Stomach smooth muscle (tissue), 2 donors: ENCODE measurements around the gene SRCIN1.

Source experiments
- H3K27ac ChIP-seq: one replicate; pipeline ENCODE4 v1.7.0; 2013; ENCODE audit warnings: mild to moderate bottlenecking, low read length, inconsistent platforms
- H3K27me3 ChIP-seq, 2 donors: one replicate each; pipeline ENCODE4 v1.7.0; 2013; ENCODE audit warnings: low read length in 2 of 2; ENCODE audit not compliant: insufficient read depth in 2 of 2, control insufficient read depth in 1 of 2
- H3K36me3 ChIP-seq, 2 donors: one replicate each; pipeline ENCODE4 v1.7.0; 2013; ENCODE audit warnings: low read length in 2 of 2; ENCODE audit not compliant: control insufficient read depth in 2 of 2, insufficient read depth in 2 of 2
- H3K4me1 ChIP-seq: one replicate; pipeline ENCODE4 v1.7.0; 2013; ENCODE audit warnings: low read length; ENCODE audit not compliant: control insufficient read depth, insufficient read depth
- H3K4me3 ChIP-seq, 2 donors: one replicate each; pipeline ENCODE4 v1.7.0; 2013; ENCODE audit warnings: low read length in 2 of 2
- H3K9ac ChIP-seq, 2 donors: one replicate each; pipeline ENCODE4 v1.7.0; 2013; ENCODE audit warnings: low read length in 2 of 2, mild to moderate bottlenecking in 1 of 2
- H3K9me3 ChIP-seq, 2 donors: one replicate each; pipeline ENCODE4 v1.7.0; 2013; ENCODE audit warnings: low read length in 2 of 2; ENCODE audit not compliant: control insufficient read depth in 2 of 2
- donor health status: healthy.
- donor health status: Pancreatic carcinoma.

The SRCIN1 gene

GRCh38 chr17:38566666-38567031, 39.1 kb downstream of the SRCIN1 start:
- H3K9ac ChIP-seq: no peak overlapping the region
- peaks cover 5% of the 10 kb centered on the region for H3K4me1 ChIP-seq
- no peak overlapping the region for H3K4me3 ChIP-seq
- no peaks in the 10 kb centered on the region for H3K9me3 ChIP-seq
- H3K36me3 ChIP-seq: no peaks in the 10 kb centered on the region
- H3K27ac ChIP-seq: no peak overlapping the region
- peaks cover 56 to 84% of the 10 kb centered on the region in 2 donors for H3K27me3 ChIP-seq

GRCh38 chr17:38565853-38566665, 39.7 kb downstream of the SRCIN1 start:
- Histone ChIP-seq H3K9me3 (no peaks in the 10 kb centered on the region), H3K27ac (no peak overlapping the region), H3K4me3 (no peak overlapping the region), H3K27me3 (peaks cover 54 to 84% of the 10 kb centered on the region in 2 donors), H3K9ac (no peak overlapping the region), H3K36me3 (no peaks in the 10 kb centered on the region), H3K4me1 (peaks cover 5% of the 10 kb centered on the region)

- no peaks in the 10 kb centered on the region for H3K9me3 ChIP-seq
- peaks cover 64 to 91% of the 10 kb centered on the region in 2 donors for H3K27me3 ChIP-seq
- no peaks in the 10 kb centered on the region for H3K36me3 ChIP-seq
- H3K4me1 ChIP-seq: peaks cover 7% of the 10 kb centered on the region
- H3K27ac ChIP-seq: no peak overlapping the region
- no peak overlapping the region for H3K4me3 ChIP-seq
- no peak overlapping the region for H3K9ac ChIP-seq
Observed at GRCh38 chr17:38564869-38565268, 40.9 kb downstream of the SRCIN1 start.

- peaks cover 10% of the 10 kb centered on the region for H3K4me1 ChIP-seq
- H3K27me3 ChIP-seq: peaks cover 66 to 91% of the 10 kb centered on the region in 2 donors
- no peak overlapping the region for H3K9ac ChIP-seq
Observed at GRCh38 chr17:38564254-38564837, 41.4 kb downstream of the SRCIN1 start.

GRCh38 chr17:38563362-38564253, 42.1 kb downstream of the SRCIN1 start:
- Histone ChIP-seq H3K4me1 (peaks cover 17% of the 10 kb centered on the region), H3K9ac (no peak overlapping the region), H3K9me3 (no peaks in the 10 kb centered on the region), H3K4me3 (no peak overlapping the region), H3K36me3 (no peaks in the 10 kb centered on the region), H3K27me3 (peaks cover 72 to 91% of the 10 kb centered on the region in 2 donors), H3K27ac (no peak overlapping the region)

More at GRCh38 chr17:38564254-38564837, 41.4 kb downstream of the SRCIN1 start:
- Histone ChIP-seq H3K4me3 (no peak overlapping the region), H3K27ac (no peak overlapping the region), H3K9me3 (no peaks in the 10 kb centered on the region), H3K36me3 (no peaks in the 10 kb centered on the region)

GRCh38 chr17:38562903-38563302, 42.8 kb downstream of the SRCIN1 start:
- H3K9me3 ChIP-seq: no peaks in the 10 kb centered on the region
- H3K27me3 ChIP-seq: peaks cover 72 to 89% of the 10 kb centered on the region in 2 donors
- H3K4me1 ChIP-seq: peaks cover 24% of the 10 kb centered on the region
- H3K27ac ChIP-seq: no peak overlapping the region
- H3K9ac ChIP-seq: no peak overlapping the region
- no peak overlapping the region for H3K4me3 ChIP-seq
- no peaks in the 10 kb centered on the region for H3K36me3 ChIP-seq

- H3K9ac ChIP-seq: no peak overlapping the region
- no peaks in the 10 kb centered on the region for H3K9me3 ChIP-seq
- peaks cover 31% of the 10 kb centered on the region for H3K4me1 ChIP-seq
- H3K36me3 ChIP-seq: no peaks in the 10 kb centered on the region
- H3K4me3 ChIP-seq: no peak overlapping the region
- peaks cover 69 to 89% of the 10 kb centered on the region in 2 donors for H3K27me3 ChIP-seq
- H3K27ac ChIP-seq: no peak overlapping the region
Observed at GRCh38 chr17:38562215-38562569, 43.6 kb downstream of the SRCIN1 start.

GRCh38 chr17:38561416-38562214, 44.1 kb downstream of the SRCIN1 start:
- H3K27me3 ChIP-seq: peaks cover 71 to 86% of the 10 kb centered on the region in 2 donors
- peaks cover 34% of the 10 kb centered on the region for H3K4me1 ChIP-seq
- H3K4me3 ChIP-seq: no peak overlapping the region
- H3K27ac ChIP-seq: no peak overlapping the region
- H3K9me3 ChIP-seq: no peaks in the 10 kb centered on the region
- H3K9ac ChIP-seq: no peak overlapping the region
- H3K36me3 ChIP-seq: no peaks in the 10 kb centered on the region

GRCh38 chr17:38560503-38561318, 45.0 kb downstream of the SRCIN1 start:
- peaks cover 34% of the 10 kb centered on the region for H3K4me1 ChIP-seq
- H3K27ac ChIP-seq: no peak overlapping the region
- no peaks in the 10 kb centered on the region for H3K9me3 ChIP-seq
- H3K9ac ChIP-seq: no peak overlapping the region
- peaks cover 68 to 84% of the 10 kb centered on the region in 2 donors for H3K27me3 ChIP-seq
- no peaks in the 10 kb centered on the region for H3K36me3 ChIP-seq
- H3K4me3 ChIP-seq: no peak overlapping the region
